Measurements from ENCODE around the gene MCM9.
"Not testable (repeated sequence)": the region's sequence is repeated elsewhere in the genome, so short reads cannot be mapped to it uniquely, and the experiment has no call there.

MCM9 gene

DNA sequence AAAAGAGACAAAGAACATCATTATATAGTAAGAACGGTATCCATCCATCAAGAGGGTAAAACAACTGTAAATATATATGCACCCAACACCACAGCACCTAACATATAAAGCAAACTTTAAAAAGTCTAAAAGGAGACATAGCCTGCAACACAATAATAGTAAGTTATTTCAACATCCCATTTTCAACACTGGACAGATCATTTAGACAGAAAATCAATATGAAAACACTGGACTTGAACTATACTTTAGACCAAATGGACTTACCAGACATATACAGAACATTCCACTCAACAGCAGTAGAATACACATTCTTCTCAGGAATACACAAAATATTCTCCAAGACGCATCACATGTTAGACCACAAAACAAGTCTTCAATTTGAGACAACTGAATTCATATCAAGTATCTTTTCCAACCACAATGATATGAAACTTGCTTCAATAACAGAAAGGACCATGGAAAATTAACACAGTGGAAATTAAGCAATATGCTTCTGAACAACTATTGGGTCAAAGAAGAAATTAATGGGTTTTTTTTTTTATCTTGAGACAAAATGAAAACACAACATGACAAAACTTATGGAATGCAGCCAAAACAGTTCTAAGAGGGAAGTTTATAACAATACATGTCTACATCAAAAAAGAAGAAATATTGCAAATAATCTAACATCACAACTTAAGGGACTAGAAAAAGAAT is 64.9 kb downstream of the MCM9 start:
- Histone ChIP-seq H3K27ac (no peak overlapping the region), H3K27me3 (no peaks in the 10 kb centered on the region), H3K9me3 (no peaks in the 10 kb centered on the region), H3K4me3 (ENCODE audit: low read depth in 1 of 2, low read length in 1 of 2) (no peak overlapping the region), H3K4me1 (ENCODE audit: control insufficient read depth in 1 of 2, insufficient read depth in 1 of 2, low read depth in 1 of 2, low read length in 1 of 2) (peaks cover 0 to 3% of the 10 kb centered on the region in 2 experiments), H3K36me3 (no peaks in the 10 kb centered on the region)
- TF ChIP-seq, protein P1, sequence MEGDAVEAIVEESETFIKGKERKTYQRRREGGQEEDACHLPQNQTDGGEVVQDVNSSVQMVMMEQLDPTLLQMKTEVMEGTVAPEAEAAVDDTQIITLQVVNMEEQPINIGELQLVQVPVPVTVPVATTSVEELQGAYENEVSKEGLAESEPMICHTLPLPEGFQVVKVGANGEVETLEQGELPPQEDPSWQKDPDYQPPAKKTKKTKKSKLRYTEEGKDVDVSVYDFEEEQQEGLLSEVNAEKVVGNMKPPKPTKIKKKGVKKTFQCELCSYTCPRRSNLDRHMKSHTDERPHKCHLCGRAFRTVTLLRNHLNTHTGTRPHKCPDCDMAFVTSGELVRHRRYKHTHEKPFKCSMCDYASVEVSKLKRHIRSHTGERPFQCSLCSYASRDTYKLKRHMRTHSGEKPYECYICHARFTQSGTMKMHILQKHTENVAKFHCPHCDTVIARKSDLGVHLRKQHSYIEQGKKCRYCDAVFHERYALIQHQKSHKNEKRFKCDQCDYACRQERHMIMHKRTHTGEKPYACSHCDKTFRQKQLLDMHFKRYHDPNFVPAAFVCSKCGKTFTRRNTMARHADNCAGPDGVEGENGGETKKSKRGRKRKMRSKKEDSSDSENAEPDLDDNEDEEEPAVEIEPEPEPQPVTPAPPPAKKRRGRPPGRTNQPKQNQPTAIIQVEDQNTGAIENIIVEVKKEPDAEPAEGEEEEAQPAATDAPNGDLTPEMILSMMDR (IDR thresholded peaks at IDR 0.05): no peak

- Histone ChIP-seq H3K4me1 (ENCODE audit: control insufficient read depth in 1 of 2, insufficient read depth in 1 of 2, low read depth in 1 of 2, low read length in 1 of 2) (peaks cover 3 to 10% of the 10 kb centered on the region in 2 experiments), H3K27me3 (no peaks in the 10 kb centered on the region), H3K4me3 (ENCODE audit: low read depth in 1 of 2, low read length in 1 of 2) (no peak overlapping the region), H3K36me3 (no peaks in the 10 kb centered on the region), H3K9me3 (no peaks in the 10 kb centered on the region), H3K27ac (no peak overlapping the region)
- TF ChIP-seq, protein P1 (IDR thresholded peaks at IDR 0.05): no peak
These were observed 65.6 kb downstream of the MCM9 start for GRCh38 chr6:118869350-118869749.

DNA sequence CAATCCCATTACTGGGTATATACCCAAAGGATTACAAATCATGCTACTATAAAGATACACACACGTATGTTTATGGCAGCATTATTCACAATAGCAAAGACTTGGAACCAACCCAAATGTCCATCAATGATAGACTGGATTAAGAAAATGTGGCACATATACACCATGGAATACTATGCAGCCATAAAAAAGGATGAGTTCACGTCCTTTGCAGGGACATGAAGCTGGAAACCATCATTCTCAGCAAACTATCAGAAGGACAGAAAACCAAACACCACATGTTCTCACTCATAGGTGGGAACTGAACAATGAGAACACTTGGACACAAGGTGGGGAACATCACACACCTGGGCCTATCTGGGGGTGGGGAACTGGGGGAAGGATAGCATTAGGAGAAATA is 66.1 kb downstream of the MCM9 start:
- not testable (repeated sequence) for H3K4me3 ChIP-seq (ENCODE audit: low read depth in 1 of 2, low read length in 1 of 2); H3K9me3 ChIP-seq; H3K27me3 ChIP-seq; H3K27ac ChIP-seq; H3K36me3 ChIP-seq
- H3K4me1 ChIP-seq (ENCODE audit: control insufficient read depth in 1 of 2, insufficient read depth in 1 of 2, low read depth in 1 of 2, low read length in 1 of 2): peaks cover 3 to 12% of the 10 kb centered on the region in 2 experiments

DNA sequence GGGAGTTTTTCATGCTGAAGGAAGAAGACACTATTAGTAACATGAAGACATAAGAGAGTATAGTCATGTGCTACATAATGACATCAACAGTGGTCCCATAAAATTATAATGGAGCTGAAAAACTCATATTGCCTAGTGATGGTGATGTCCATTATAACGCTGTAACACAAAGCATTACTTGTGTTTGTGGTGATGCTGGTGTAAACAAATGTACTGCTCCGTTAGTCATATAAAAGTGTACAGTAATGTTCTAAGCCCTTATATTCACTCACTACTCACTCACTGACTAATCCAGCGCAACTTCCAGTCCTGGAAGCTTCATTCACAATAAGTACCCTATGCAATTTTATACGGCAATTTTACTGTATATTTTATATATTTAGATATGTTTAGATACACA is 67.8 kb downstream of the MCM9 start:
- no peak overlapping the region for H3K27ac ChIP-seq

DNA sequence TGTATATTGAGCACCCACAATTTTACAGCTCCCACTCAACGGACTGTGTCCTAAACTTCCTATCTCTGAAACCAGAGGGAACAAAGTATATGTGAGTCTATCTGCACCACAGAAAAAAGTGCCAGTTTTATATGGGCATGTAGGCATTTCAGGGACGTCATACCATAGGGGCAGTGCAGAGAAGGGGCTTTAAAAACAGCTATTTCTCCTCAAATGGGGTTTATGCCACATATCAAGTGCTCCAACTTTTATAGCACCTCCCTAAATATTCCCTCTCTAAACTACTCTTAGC is 69.9 kb downstream of the MCM9 start:
- Histone ChIP-seq H3K4me1 (ENCODE audit: control insufficient read depth in 1 of 2, insufficient read depth in 1 of 2, low read depth in 1 of 2, low read length in 1 of 2) (peaks cover 9 to 10% of the 10 kb centered on the region in 2 experiments), H3K27me3 (no peaks in the 10 kb centered on the region), H3K9me3 (no peaks in the 10 kb centered on the region), H3K4me3 (ENCODE audit: low read depth in 1 of 2, low read length in 1 of 2) (no peak overlapping the region), H3K27ac (peak overlapping the region; percentile 10), H3K36me3 (peaks cover 3% of the 10 kb centered on the region)
- TF ChIP-seq, protein P1 (IDR thresholded peaks at IDR 0.05): no peak

More for the DNA sequence above, 67.8 kb downstream of the MCM9 start:
- Histone ChIP-seq H3K27me3 (no peaks in the 10 kb centered on the region), H3K36me3 (no peaks in the 10 kb centered on the region), H3K4me1 (ENCODE audit: control insufficient read depth in 1 of 2, insufficient read depth in 1 of 2, low read depth in 1 of 2, low read length in 1 of 2) (peaks cover 3 to 9% of the 10 kb centered on the region in 2 experiments), H3K9me3 (no peaks in the 10 kb centered on the region), H3K4me3 (ENCODE audit: low read depth in 1 of 2, low read length in 1 of 2) (no peak overlapping the region)
- TF ChIP-seq, protein P1 (IDR thresholded peaks at IDR 0.05): no peak

DNA sequence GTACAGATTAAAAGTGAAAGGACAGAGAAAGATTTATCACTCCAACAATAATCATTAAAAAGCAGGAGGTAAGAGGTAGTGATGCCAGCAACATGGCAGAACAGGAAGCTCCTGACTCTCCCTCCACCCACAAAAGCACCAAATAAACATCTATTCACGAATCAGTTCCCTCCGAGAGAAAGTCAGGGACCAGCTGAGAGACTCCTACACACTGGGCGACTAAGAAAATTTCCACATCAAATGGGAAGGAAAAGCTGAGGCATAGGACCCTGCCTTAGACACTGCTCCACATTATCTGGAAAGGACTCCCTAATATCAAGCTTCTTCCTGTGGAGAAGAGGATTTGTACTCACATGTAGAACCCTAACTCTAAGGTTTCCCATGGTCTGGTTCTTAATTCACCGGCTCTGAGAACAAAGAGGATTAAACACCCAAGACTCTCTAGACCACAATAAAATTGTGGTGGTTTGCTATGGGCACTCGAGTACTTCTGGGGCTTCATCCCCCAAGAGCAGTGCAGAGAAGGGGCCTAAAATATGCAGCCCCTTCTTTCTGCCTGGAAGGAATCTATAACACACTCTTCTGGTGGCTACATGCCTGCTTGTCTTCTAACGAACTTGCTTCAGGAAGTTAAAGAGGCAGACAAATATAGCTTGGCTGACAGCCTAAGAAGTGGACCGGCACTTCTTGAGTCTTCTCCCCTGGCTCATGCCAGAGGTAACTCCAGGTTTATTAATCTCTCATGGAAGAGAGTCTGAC is 70.4 kb downstream of the MCM9 start:
- Histone ChIP-seq H3K4me3 (ENCODE audit: low read depth in 1 of 2, low read length in 1 of 2) (no peak overlapping the region), H3K27ac (peak overlapping the region; percentile 10), H3K4me1 (ENCODE audit: control insufficient read depth in 1 of 2, insufficient read depth in 1 of 2, low read depth in 1 of 2, low read length in 1 of 2) (peaks cover 15% of the 10 kb centered on the region in 2 experiments)

More for the DNA sequence above, 70.4 kb downstream of the MCM9 start:
- H3K27me3 ChIP-seq: no peaks in the 10 kb centered on the region
- TF ChIP-seq, protein P1 (IDR thresholded peaks at IDR 0.05): no peak
- H3K36me3 ChIP-seq: peaks cover 3% of the 10 kb centered on the region
- H3K9me3 ChIP-seq: no peaks in the 10 kb centered on the region
